Activated T-helper 2 cell treated with anti-CD3 and anti-CD28 coated beads, Interferon-gamma antibody, Interleukin-2, Interleukin-4, amounts not matched to agents 10 μg/mL and 5 μg/mL and 100 μg/mL, durations not matched to agents 14 hours and 24 hours and 36 hours (primary cell): ENCODE results near the gene IKZF3. TPM values are rescaled to one million over a fixed set of nuclear protein-coding genes. Genes with fewer than 3 reads are reported as not detected.
A peak's percentile ranks its signal among the peaks of the same experiment; 100 is the strongest.
"Not testable (repeated sequence)": the region's sequence is repeated elsewhere in the genome, so short reads cannot be mapped to it uniquely, and the experiment has no call there.

ENCODE experiments used
- DNase-seq: peaks from one replicate; pipeline ENCODE4 v3.0.0; 2021; ENCODE audit warnings: low spot score
- H3K27ac Mint-ChIP-seq: one replicate; pipeline ENCODE4 v1.8.0; 2021; ENCODE audit warnings: mixed read lengths
- H3K27me3 Mint-ChIP-seq: one replicate; pipeline ENCODE4 v1.8.0; 2021; ENCODE audit warnings: low read depth, mixed read lengths
- H3K36me3 Mint-ChIP-seq: one replicate; pipeline ENCODE4 v1.8.0; 2021; ENCODE audit warnings: low read depth, mixed read lengths
- H3K4me1 Mint-ChIP-seq: one replicate; pipeline ENCODE4 v1.8.0; 2021; ENCODE audit warnings: low read depth, mixed read lengths
- H3K4me3 Mint-ChIP-seq: one replicate; pipeline ENCODE4 v1.8.0; 2021; ENCODE audit warnings: low read depth, mild to moderate bottlenecking, moderate library complexity, mixed read lengths
- H3K9me3 Mint-ChIP-seq: one replicate; pipeline ENCODE4 v1.8.0; 2021; ENCODE audit warnings: mixed read lengths
- intact Hi-C: fragments of 100-400 bp; cut with micrococcal nuclease; formaldehyde crosslinking; loops from one replicate; pipeline ENCODE4 v1.15.1; 2023
- total RNA-seq: library from RNA; stranded (reverse); gene quantifications from 2 replicates; pipeline ENCODE4 v1.2.3, GENCODE V29; 2022

Gene IKZF3
- total RNA-seq, 1 donor from 2014 or later = 18.3 TPM

DNA sequence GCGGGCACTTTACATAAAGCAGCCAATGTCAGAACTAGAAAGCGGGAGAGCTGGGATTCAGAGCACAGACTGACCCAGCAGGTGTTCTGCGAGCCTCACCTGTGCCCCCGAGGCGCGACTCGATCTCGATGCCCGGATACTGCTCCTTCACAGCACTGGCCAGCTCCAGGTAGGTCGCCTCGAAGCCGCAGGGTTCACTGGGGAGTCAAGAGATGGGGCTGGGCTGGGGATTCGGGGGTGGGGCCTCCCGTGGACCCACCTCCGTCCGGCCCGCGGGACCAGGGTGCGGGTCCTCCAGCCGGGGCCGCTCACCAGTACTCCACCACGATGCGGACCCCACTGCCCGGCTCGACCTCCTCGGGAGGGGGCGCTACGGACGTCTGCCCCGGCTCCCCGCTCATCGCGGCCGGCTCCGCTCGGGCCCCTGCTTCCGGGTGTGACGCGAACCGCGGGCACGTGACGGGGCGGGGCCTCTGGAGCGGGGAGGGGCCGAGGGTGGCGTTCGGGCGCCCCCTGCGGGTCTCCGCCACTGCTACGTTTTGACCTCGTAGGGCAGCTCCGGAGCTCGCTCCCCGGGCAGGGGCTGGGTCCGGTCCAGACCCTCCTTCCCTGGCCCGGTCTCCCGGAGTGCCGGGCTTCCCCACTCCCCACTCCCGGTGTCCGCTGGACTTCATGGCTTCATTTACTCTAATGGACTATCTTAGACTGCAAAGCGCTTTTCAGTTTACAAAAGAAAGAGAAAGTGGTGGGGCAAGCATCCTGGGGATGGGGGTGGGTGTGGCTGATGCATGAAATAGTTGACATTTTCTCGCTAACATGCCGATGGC, 133.8 kb downstream of the IKZF3 start, which contains the start of gene MIEN1:
TSS of gene MIEN1 (minus strand) at position 438 of the 827 bp plus-strand sequence. CDS start at position 401, 37 bp downstream.
- Mint-ChIP-seq H3K27me3 (peaks cover 1% of the 10 kb centered on the region), H3K27ac (peak within 1 kb of the TSS; percentile 77), H3K36me3 (peaks cover 10% of the 10 kb centered on the region), H3K9me3 (no peaks in the 10 kb centered on the region), H3K4me1 (peaks cover 7% of the 10 kb centered on the region), H3K4me3 (peak within 1 kb of the TSS; percentile 84)
- intact Hi-C loops = no loop called here
- peak; percentile 91 for DNase-seq

DNA sequence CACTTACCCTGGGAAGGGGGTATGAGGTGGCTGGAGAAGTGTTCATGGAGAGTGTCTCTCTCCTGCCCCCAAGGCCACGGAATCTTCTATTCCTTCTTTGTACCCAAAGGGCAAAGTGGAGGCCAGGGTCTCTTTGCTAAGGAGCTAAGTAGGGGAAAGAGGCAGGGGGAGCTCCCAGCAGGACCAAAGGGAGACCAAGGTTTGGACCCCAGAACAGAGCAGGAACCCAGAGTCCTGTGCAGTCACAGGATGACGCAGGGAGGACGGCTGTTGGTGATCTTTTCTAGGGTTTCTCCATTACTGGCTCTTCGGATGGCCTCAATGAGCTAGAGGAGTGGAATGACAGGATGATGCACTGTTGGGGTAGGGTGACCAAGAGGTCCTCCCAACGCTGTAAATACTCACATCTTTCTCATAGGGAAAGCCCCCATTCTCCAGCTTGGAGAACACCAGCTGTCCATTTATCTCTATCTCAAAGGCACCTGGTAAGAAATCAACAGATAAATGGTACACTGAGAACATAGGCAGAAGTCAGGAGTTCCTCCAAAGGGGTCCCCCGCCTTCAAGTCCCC, 134.7 kb downstream of the IKZF3 start:
- Mint-ChIP-seq H3K9me3 (no peaks in the 10 kb centered on the region), H3K4me1 (peaks cover 7% of the 10 kb centered on the region), H3K36me3 (peaks cover 10% of the 10 kb centered on the region), H3K4me3 (peak overlapping the region; percentile 84), H3K27me3 (peaks cover 1% of the 10 kb centered on the region), H3K27ac (peak overlapping the region; percentile 77)
- DNase-seq = no peak
- intact Hi-C loops = no loop called here

DNA sequence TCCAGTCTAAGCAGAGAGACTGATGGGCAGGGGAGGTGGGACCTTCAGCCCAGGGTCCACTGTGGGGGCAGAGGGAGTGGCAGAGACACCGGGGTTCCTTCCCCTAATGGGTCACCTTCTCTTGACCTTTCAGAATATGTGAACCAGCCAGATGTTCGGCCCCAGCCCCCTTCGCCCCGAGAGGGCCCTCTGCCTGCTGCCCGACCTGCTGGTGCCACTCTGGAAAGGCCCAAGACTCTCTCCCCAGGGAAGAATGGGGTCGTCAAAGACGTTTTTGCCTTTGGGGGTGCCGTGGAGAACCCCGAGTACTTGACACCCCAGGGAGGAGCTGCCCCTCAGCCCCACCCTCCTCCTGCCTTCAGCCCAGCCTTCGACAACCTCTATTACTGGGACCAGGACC, 136.6 kb downstream of the IKZF3 start:
- Mint-ChIP-seq H3K4me1 (peaks cover 7% of the 10 kb centered on the region), H3K4me3 (no peak overlapping the region), H3K27ac (no peak overlapping the region), H3K27me3 (no peaks in the 10 kb centered on the region), H3K9me3 (no peaks in the 10 kb centered on the region), H3K36me3 (peaks cover 10% of the 10 kb centered on the region)
- no peak for DNase-seq
- intact Hi-C loops = no loop called here

DNA sequence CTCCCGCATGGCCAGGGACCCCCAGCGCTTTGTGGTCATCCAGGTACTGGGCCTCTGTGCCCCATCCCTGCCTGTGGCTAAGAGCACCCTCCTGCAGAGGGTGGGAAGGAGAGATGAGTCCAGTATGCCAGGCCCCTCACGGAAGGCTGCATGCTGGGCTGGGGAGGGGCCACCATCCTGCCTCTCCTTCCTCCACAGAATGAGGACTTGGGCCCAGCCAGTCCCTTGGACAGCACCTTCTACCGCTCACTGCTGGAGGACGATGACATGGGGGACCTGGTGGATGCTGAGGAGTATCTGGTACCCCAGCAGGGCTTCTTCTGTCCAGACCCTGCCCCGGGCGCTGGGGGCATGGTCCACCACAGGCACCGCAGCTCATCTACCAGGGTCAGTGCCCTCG, 137.5 kb downstream of the IKZF3 start:
- peaks cover 10% of the 10 kb centered on the region for H3K36me3 Mint-ChIP-seq
- peaks cover 7% of the 10 kb centered on the region for H3K4me1 Mint-ChIP-seq
- no peaks in the 10 kb centered on the region for H3K27me3 Mint-ChIP-seq
- no peak overlapping the region for H3K4me3 Mint-ChIP-seq
- DNase-seq = no peak
- no peak overlapping the region for H3K27ac Mint-ChIP-seq
- no peaks in the 10 kb centered on the region for H3K9me3 Mint-ChIP-seq
- intact Hi-C loops = no loop called here

DNA sequence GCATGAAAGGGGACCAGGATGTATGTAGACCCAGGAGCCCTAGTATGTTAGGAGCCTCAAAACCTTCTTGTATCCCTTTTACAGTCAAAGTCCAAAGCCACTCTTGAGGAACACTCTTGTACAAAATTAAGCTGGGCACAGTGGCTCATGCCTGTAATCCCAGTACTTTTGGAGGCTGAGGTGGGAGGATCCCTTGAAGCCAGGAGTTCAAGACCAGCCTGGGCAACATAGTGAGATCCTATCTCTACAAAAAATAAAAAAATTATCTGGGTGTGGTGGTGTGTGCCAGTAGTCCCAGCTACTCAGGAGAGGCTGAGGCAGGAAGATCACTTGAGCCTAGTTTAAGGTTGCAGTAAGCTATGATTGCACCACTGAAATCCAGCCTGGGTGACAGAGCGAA, 138.2 kb downstream of the IKZF3 start:
- H3K27me3 Mint-ChIP-seq, H3K27ac Mint-ChIP-seq, intact Hi-C loops, H3K4me3 Mint-ChIP-seq, H3K36me3 Mint-ChIP-seq, DNase-seq, H3K4me1 Mint-ChIP-seq, H3K9me3 Mint-ChIP-seq: not testable (repeated sequence)

DNA sequence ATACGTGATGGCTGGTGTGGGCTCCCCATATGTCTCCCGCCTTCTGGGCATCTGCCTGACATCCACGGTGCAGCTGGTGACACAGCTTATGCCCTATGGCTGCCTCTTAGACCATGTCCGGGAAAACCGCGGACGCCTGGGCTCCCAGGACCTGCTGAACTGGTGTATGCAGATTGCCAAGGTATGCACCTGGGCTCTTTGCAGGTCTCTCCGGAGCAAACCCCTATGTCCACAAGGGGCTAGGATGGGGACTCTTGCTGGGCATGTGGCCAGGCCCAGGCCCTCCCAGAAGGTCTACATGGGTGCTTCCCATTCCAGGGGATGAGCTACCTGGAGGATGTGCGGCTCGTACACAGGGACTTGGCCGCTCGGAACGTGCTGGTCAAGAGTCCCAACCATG, 139.4 kb downstream of the IKZF3 start:
- intact Hi-C loops = no loop called here

DNA sequence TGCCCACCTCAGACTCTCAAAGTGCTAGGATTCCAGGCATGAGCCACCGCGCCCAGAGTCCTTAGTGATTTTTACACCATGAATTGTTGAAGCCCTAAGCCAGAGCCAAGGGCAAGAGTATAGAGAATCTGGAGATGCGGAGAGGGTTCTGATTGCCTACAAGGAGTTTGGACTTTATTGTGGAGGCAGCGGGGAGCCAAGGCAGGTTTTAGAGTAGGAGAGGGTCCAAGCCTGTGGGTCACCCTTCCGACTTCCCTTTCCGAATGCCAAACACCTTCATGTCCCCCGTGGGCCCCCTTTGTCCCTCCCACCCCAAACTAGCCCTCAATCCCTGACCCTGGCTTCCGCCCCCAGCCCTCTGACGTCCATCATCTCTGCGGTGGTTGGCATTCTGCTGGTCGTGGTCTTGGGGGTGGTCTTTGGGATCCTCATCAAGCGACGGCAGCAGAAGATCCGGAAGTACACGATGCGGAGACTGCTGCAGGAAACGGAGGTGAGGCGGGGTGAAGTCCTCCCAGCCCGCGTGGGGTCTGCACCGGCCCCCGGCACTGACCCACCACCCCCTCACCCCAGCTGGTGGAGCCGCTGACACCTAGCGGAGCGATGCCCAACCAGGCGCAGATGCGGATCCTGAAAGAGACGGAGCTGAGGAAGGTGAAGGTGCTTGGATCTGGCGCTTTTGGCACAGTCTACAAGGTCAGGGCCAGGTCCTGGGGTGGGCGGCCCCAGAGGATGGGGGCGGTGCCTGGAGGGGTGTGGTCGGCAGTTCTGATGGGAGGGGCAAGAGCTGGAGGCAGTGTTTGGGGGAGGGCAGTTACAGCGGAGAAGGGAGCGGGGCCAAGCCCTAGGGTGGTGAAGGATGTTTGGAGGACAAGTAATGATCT, 140.9 kb downstream of the IKZF3 start:
- Mint-ChIP-seq H3K27ac (no peak overlapping the region), H3K9me3 (no peaks in the 10 kb centered on the region), H3K4me3 (no peak overlapping the region), H3K36me3 (peaks cover under 1% of the 10 kb centered on the region), H3K4me1 (no peaks in the 10 kb centered on the region), H3K27me3 (no peaks in the 10 kb centered on the region)
- intact Hi-C loops = no loop called here
- no peak for DNase-seq

More for the DNA sequence above, 139.4 kb downstream of the IKZF3 start:
- peaks cover 10% of the 10 kb centered on the region for H3K36me3 Mint-ChIP-seq
- peaks cover 5% of the 10 kb centered on the region for H3K4me1 Mint-ChIP-seq
- no peak overlapping the region for H3K27ac Mint-ChIP-seq
- no peaks in the 10 kb centered on the region for H3K9me3 Mint-ChIP-seq
- DNase-seq = no peak
- H3K27me3 Mint-ChIP-seq = no peaks in the 10 kb centered on the region
- no peak overlapping the region for H3K4me3 Mint-ChIP-seq

DNA sequence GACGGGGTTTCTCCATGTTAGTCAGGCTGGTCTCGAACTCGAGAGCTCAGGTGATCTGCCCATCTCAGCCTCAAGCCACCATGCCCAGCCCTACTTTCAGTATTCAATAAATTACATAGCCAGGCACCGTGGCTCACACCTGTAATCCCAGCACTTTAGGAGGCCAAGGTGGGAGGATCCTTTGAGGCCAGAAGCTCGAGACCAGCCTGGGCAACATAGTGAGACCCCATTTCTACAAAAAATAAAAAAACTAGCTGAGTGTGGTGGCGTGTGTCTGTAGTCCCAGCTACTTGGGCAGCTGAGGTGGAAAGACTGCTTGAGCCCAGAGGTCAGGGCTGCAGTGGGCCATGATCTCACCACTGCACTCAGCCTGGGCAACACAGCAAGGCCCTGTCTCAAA, 142.0 kb downstream of the IKZF3 start:
- no peak overlapping the region for H3K27ac Mint-ChIP-seq
- intact Hi-C loops = no loop called here
- no peaks in the 10 kb centered on the region for H3K36me3 Mint-ChIP-seq
- no peak overlapping the region for H3K4me3 Mint-ChIP-seq
- no peaks in the 10 kb centered on the region for H3K27me3 Mint-ChIP-seq
- H3K4me1 Mint-ChIP-seq = no peaks in the 10 kb centered on the region
- no peak for DNase-seq
- H3K9me3 Mint-ChIP-seq = no peaks in the 10 kb centered on the region

DNA sequence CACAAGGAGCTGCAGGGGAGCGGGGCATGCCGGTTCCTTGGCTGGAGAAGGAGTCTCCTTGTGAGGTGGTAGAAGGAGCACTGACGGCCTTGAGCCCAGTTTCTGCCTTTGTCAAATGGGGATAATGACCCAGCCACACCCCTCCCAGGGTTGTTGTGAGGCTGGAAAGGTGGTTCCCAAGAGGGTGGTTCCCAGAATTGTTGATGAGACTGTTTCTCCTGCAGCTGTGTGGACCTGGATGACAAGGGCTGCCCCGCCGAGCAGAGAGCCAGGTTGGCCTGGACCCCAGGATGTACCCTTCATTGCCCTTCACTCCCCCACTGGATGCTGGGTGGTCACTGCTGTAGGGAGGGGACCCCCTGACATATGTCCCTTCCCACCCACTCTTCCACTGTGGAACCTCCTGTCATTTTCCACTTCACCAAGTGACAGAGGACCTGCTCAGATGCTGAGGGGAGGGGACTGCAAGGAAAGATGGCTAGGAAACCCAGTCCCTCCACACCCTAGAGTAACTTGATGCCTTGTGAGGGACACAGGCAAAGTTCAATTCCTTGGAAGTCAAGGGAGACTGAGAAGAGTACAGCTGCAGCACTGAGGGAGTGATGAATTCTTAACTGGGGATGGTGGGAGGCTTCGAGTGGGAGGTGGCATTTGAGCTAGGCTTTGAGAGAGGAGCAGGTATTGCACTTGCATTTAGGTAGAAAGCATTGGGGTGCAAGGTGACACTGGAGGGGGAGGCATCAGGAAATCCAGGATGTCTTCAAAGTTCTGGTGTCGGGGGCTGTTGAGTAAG, 144.4 kb downstream of the IKZF3 start:
- Mint-ChIP-seq H3K27ac (no peak overlapping the region), H3K36me3 (no peaks in the 10 kb centered on the region), H3K9me3 (no peaks in the 10 kb centered on the region), H3K27me3 (no peaks in the 10 kb centered on the region), H3K4me3 (no peak overlapping the region), H3K4me1 (no peaks in the 10 kb centered on the region)
- no peak for DNase-seq
- intact Hi-C loops = no loop called here

DNA sequence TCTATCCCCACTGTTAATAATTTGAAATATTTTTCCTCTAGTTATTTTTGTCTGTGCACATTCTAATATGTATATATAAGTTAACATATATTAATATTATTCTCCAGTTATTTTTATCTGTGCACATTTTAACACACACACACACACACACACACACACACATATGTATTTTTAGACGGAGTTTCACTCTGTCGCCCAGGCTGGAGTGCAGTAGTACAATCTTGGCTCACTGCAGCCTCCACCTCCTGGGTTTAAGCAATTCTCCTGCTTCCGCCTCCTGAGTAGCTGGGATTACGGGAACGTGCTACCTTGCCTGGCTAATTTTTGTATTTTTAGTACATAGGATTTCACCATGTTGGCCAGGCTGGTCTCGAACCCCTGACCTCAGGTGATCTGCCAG, 146.5 kb downstream of the IKZF3 start:
- H3K4me3 Mint-ChIP-seq = no peak overlapping the region
- no peaks in the 10 kb centered on the region for H3K9me3 Mint-ChIP-seq
- no peaks in the 10 kb centered on the region for H3K36me3 Mint-ChIP-seq
- DNase-seq = no peak
- intact Hi-C loops = no loop called here
- no peaks in the 10 kb centered on the region for H3K4me1 Mint-ChIP-seq
- no peaks in the 10 kb centered on the region for H3K27me3 Mint-ChIP-seq
- no peak overlapping the region for H3K27ac Mint-ChIP-seq

DNA sequence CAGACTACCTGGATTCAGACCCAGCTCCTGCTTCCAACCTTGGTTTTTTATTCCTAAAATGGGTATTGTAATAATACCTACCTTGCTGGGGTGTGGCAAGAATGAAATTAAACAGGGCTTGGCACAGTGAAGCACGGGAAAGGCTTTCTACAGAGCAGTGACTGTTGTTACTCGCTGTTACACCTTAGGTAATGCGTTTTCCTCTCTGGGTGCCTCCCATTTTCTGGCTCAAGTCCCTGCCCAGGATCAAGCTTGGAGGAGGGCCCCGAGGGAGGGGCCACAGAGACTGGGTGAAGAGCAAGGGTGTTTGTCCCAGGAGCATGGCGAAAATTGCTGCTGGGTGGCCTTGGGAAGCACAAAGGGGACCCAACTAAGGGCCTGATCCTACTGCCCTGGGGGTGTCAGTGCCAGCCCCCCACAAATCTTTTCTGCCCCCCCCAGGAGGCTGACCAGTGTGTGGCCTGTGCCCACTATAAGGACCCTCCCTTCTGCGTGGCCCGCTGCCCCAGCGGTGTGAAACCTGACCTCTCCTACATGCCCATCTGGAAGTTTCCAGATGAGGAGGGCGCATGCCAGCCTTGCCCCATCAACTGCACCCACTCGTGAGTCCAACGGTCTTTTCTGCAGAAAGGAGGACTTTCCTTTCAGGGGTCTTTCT, 147.1 kb downstream of the IKZF3 start:
- H3K9me3 Mint-ChIP-seq = no peaks in the 10 kb centered on the region
- no peak overlapping the region for H3K4me3 Mint-ChIP-seq
- H3K36me3 Mint-ChIP-seq = no peaks in the 10 kb centered on the region
- H3K27ac Mint-ChIP-seq = no peak overlapping the region
- intact Hi-C loops = no loop called here
- DNase-seq = no peak
- no peaks in the 10 kb centered on the region for H3K4me1 Mint-ChIP-seq
- H3K27me3 Mint-ChIP-seq = no peaks in the 10 kb centered on the region
